Upper lobe of left lung (tissue), 6 donors: Measurements from ENCODE around the gene MLPH. TPM values are rescaled to one million over a fixed set of nuclear protein-coding genes. Genes with fewer than 3 reads are reported as not detected.

Experiments
- ATAC-seq, 2 donors: fragments of 200-7000 bp; cut with Tn5 transposase; one replicate each; pipeline ENCODE4 v1.9.1; 2022; ENCODE audit warnings: mild to moderate bottlenecking in 2 of 2, moderate library complexity in 2 of 2; ENCODE audit not compliant: low FRiP score in 2 of 2
- DNase-seq, 2 donors: peaks; one replicate each; pipeline ENCODE4 v3.0.0-alpha.2; 2019 to 2020
- H3K27ac ChIP-seq, 4 donors: fragments of 200-600 bp; sonication (generic); one replicate each; pipeline ENCODE4 v1.5.1; 2016 to 2019
- H3K27me3 ChIP-seq, 4 donors: fragments of 200-600 bp; sonication (generic); one replicate each; pipeline ENCODE4 v1.5.1; 2017 to 2019
- H3K36me3 ChIP-seq, 4 donors: fragments of 200-600 bp; sonication (generic); one replicate each; pipeline ENCODE4 v1.5.1; 2016 to 2019
- H3K4me1 ChIP-seq, 4 donors: fragments of 200-600 bp; sonication (generic); one replicate each; pipeline ENCODE4 v1.5.1; 2018 to 2019
- H3K4me3 ChIP-seq, 4 donors: fragments of 200-600 bp; sonication (generic); one replicate each; pipeline ENCODE4 v1.5.1; 2017 to 2019; ENCODE audit warnings: mild to moderate bottlenecking in 2 of 4, moderate library complexity in 1 of 4
- H3K9me3 ChIP-seq, 4 donors: fragments of 200-600 bp; sonication (generic); one replicate each; pipeline ENCODE4 v1.5.1; 2018 to 2019
- CTCF ChIP-seq, 6 experiments: fragments of 450-650 bp in 4 of 6; fragments of 200-600 bp in 2 of 6; sonication (generic) in 2 of 6; IDR thresholded peaks; one replicate each; pipeline ENCODE4 v1.5.1; 2016 to 2019; ENCODE audit warnings: antibody characterized with exemption in 6 of 6
- EP300 ChIP-seq, 4 donors: sonication (generic); formaldehyde crosslinking; IDR thresholded peaks; one replicate each; pipeline ENCODE4 v1.5.1; 2017; ENCODE audit warnings: antibody characterized with exemption in 4 of 4, control low read depth in 2 of 4
- POLR2A ChIP-seq, 4 donors: fragments of 450-650 bp; IDR thresholded peaks; one replicate each; pipeline ENCODE4 v1.5.1; 2016 to 2017; ENCODE audit warnings: antibody characterized with exemption in 4 of 4, mild to moderate bottlenecking in 2 of 4
- POLR2AphosphoS5 ChIP-seq, 2 donors: sonication (generic); formaldehyde crosslinking; IDR thresholded peaks; one replicate each; pipeline ENCODE4 v1.5.1; 2017; ENCODE audit warnings: antibody characterized with exemption in 2 of 2
- WGBS, 2 donors: methylation state at CpG; one replicate each; pipeline ENCODE4 v1.1.5; 2017 to 2018; 5-methylcytosine and 5-hydroxymethylcytosine counted together
- total RNA-seq, 6 donors: library from RNA; depleted of rRNA in 4 of 6; stranded (reverse); fragments of >200 nt in 4 of 6; gene quantifications; one replicate each; pipeline versions ENCODE4 v1.1.0 to v1.2.1, GENCODE V29; 2016 to 2021
- donor health status: DM: no; HTN: no; CAD: no; lungs with moderate emphysema.
- donor health status: DM: no; HTN: yes; CAD: no; lungs with severe emphysema.

Gene MLPH
- total RNA-seq, 6 donors from 2014 or later: 289 to 1,452 (median 502) TPM

- DNase-seq: no peak
These were observed 21.3 kb downstream of the MLPH start for GRCh38 chr2:237508361-237508760.

GRCh38 chr2:237509151-237509550, 22.1 kb downstream of the MLPH start:
- Histone ChIP-seq H3K9me3 (no peaks in the 10 kb centered on the region), H3K27me3 (no peaks in the 10 kb centered on the region), H3K36me3 (peaks cover 0 to 12% (median 5%) of the 10 kb centered on the region in 4 donors), H3K27ac (peak overlapping the region; percentile 15 to 68 (median 52)), H3K4me3 (no peak overlapping the region), H3K4me1 (peaks cover 11 to 63% (median 48%) of the 10 kb centered on the region in 4 donors)
- ATAC-seq (peak in 1 of 2 donors; percentile 45), DNase-seq (no peak)
- 72 to 93% methylated on average over 2 of the region's 2 CpGs for WGBS, 2 donors
- TF ChIP-seq POLR2AphosphoS5 (IDR thresholded peaks at IDR 0.05): no peak
- TF ChIP-seq CTCF (IDR thresholded peaks at IDR 0.05): no peak
- no peak for TF ChIP-seq POLR2A (IDR thresholded peaks at IDR 0.05)
- no peak for TF ChIP-seq EP300 (IDR thresholded peaks at IDR 0.05)

More at GRCh38 chr2:237508361-237508760, 21.3 kb downstream of the MLPH start:
- no peak for ATAC-seq
- Histone ChIP-seq H3K4me3 (no peak overlapping the region), H3K27ac (peak overlapping the region in 3 of 4 donors; percentile 15 to 68 (median 60)), H3K4me1 (peaks cover 11 to 65% (median 50%) of the 10 kb centered on the region in 4 donors), H3K36me3 (peaks cover 0 to 6% (median 5%) of the 10 kb centered on the region in 4 donors), H3K27me3 (no peaks in the 10 kb centered on the region), H3K9me3 (no peaks in the 10 kb centered on the region)
- TF ChIP-seq POLR2A (IDR thresholded peaks at IDR 0.05) (no peak), EP300 (IDR thresholded peaks at IDR 0.05) (no peak), CTCF (IDR thresholded peaks at IDR 0.05) (no peak), POLR2AphosphoS5 (IDR thresholded peaks at IDR 0.05) (no peak)
- 92 to 93% methylated on average over 4 of the region's 4 CpGs for WGBS, 2 donors

- Histone ChIP-seq H3K36me3 (peaks cover 0 to 14% (median 4%) of the 10 kb centered on the region in 4 donors), H3K4me3 (no peak overlapping the region), H3K9me3 (no peaks in the 10 kb centered on the region), H3K27ac (peak overlapping the region; percentile 24 to 68 (median 42)), H3K4me1 (peaks cover 11 to 59% (median 46%) of the 10 kb centered on the region in 4 donors), H3K27me3 (no peaks in the 10 kb centered on the region)
- no peak for TF ChIP-seq EP300 (IDR thresholded peaks at IDR 0.05)
- whole genome bisulfite sequencing, 2 donors: 51 to 54% methylated on average over 7 of the region's 7 CpGs
- peak in 1 of 2 donors; percentile 38 for DNase-seq
- no peak for ATAC-seq
These were observed 22.9 kb downstream of the MLPH start for GRCh38 chr2:237509905-237510304.

GRCh38 chr2:237510502-237511217, 23.6 kb downstream of the MLPH start:
- Histone ChIP-seq H3K4me3 (no peak overlapping the region), H3K27ac (peak overlapping the region; percentile 24 to 68 (median 42)), H3K9me3 (no peaks in the 10 kb centered on the region), H3K36me3 (peaks cover 0 to 14% (median 4%) of the 10 kb centered on the region in 4 donors), H3K4me1 (peaks cover 11 to 51% (median 44%) of the 10 kb centered on the region in 4 donors), H3K27me3 (no peaks in the 10 kb centered on the region)
- peak; percentile 7 to 68 for ATAC-seq
- TF ChIP-seq POLR2AphosphoS5 (IDR thresholded peaks at IDR 0.05) (no peak), CTCF (IDR thresholded peaks at IDR 0.05) (no peak), EP300 (IDR thresholded peaks at IDR 0.05) (no peak), POLR2A (IDR thresholded peaks at IDR 0.05) (no peak)
- WGBS, 2 donors: 63 to 80% methylated on average over 15 to 21 of the region's 21 CpGs
- DNase-seq: peak in 1 of 2 donors; percentile 80

- Histone ChIP-seq H3K9me3 (no peaks in the 10 kb centered on the region), H3K4me3 (no peak overlapping the region), H3K27ac (peak overlapping the region in 1 of 4 donors; percentile 10), H3K36me3 (peaks cover 0 to 14% (median 4%) of the 10 kb centered on the region in 4 donors), H3K4me1 (peaks cover 11 to 49% (median 43%) of the 10 kb centered on the region in 4 donors), H3K27me3 (no peaks in the 10 kb centered on the region)
- ATAC-seq: no peak
- WGBS, 2 donors: 81 to 95% methylated on average over 1 of the region's 1 CpG
- no peak for TF ChIP-seq EP300 (IDR thresholded peaks at IDR 0.05)
- no peak for TF ChIP-seq POLR2AphosphoS5 (IDR thresholded peaks at IDR 0.05)
- no peak for TF ChIP-seq POLR2A (IDR thresholded peaks at IDR 0.05)
- TF ChIP-seq CTCF (IDR thresholded peaks at IDR 0.05): no peak
- DNase-seq: no peak
These were observed 24.4 kb downstream of the MLPH start for GRCh38 chr2:237511433-237511832.
